Stimulated activated memory B cell treated with anti-CD40 and anti-IgM and Interleukin-4, amounts not matched to agents 10 μg/mL and 1 μg/mL and 100 μg/mL, for 72 hours (primary cell): ENCODE results near the gene IGFLR1.

ENCODE experiments used
- ATAC-seq: fragments of 150-1000 bp; cut with Tn5 transposase; 2 replicates; pipeline ENCODE4 v1.10.0; 2021
- H3K27ac Mint-ChIP-seq: one replicate; pipeline ENCODE4 v1.8.0; 2022; ENCODE audit warnings: mild to moderate bottlenecking, mixed read lengths
- H3K27me3 Mint-ChIP-seq: one replicate; pipeline ENCODE4 v1.8.0; 2022; ENCODE audit warnings: mixed read lengths
- H3K36me3 Mint-ChIP-seq: one replicate; pipeline ENCODE4 v1.8.0; 2022; ENCODE audit warnings: mixed read lengths
- H3K4me1 Mint-ChIP-seq: one replicate; pipeline ENCODE4 v1.8.0; 2022; ENCODE audit warnings: mixed read lengths
- H3K4me3 Mint-ChIP-seq: one replicate; pipeline ENCODE4 v1.8.0; 2022; ENCODE audit warnings: mild to moderate bottlenecking, moderate library complexity, mixed read lengths
- H3K9me3 Mint-ChIP-seq: one replicate; pipeline ENCODE4 v1.8.0; 2022; ENCODE audit warnings: mixed read lengths

IGFLR1 gene

DNA sequence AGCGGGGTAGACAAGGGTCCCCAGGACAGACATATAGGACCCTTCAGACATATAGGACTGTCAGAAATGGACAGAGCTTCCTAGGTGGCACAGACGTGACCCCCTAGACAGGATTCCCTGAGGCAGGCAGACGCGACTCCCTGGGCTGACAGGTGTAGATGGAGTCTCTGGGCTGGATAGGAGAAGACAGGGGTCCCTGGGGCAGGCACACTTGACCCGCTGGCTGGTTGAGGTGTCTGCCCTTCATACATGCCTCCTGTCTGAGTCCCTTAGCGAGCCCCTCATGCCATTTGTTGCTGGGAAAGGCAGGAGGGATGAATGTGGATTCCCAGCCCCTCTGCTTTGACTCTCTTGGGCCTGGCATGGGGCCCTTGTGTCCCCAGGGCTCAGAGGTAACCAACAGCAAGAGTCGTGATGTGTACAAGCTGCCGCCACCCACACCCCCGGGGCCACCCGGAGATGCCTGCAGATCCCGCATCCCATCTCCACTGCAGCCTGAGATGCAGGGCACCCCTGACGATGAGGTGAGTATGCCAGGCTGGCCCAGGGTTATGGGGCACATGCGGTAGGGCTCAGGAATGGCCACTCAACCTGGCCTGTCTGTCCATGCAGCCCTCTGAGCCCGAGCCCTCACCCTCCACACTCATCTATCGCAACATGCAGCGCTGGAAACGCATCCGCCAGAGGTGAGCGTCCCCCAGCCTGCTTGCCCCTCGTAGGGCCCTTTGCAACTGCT, 11.6 kb upstream of the IGFLR1 start:
- Mint-ChIP-seq H3K9me3 (no peaks in the 10 kb centered on the region), H3K27me3 (peaks cover 31% of the 10 kb centered on the region), H3K4me1 (peaks cover 50% of the 10 kb centered on the region), H3K36me3 (peaks cover 43% of the 10 kb centered on the region), H3K4me3 (no peak overlapping the region), H3K27ac (no peak overlapping the region)
- ATAC-seq: no peak

GRCh38 chr19:35752746-35753350, 10.6 kb upstream of the IGFLR1 start:
- Mint-ChIP-seq H3K27ac (no peak overlapping the region), H3K9me3 (no peaks in the 10 kb centered on the region), H3K4me3 (no peak overlapping the region), H3K27me3 (peaks cover 31% of the 10 kb centered on the region), H3K4me1 (peaks cover 53% of the 10 kb centered on the region), H3K36me3 (peaks cover 43% of the 10 kb centered on the region)
- ATAC-seq: no peak

- Mint-ChIP-seq H3K36me3 (peaks cover 43% of the 10 kb centered on the region), H3K27ac (no peak overlapping the region), H3K4me1 (peaks cover 51% of the 10 kb centered on the region), H3K4me3 (no peak overlapping the region), H3K27me3 (peaks cover 31% of the 10 kb centered on the region), H3K9me3 (no peaks in the 10 kb centered on the region)
- no peak for ATAC-seq
Measured at GRCh38 chr19:35751839-35752745, 9.8 kb upstream of the IGFLR1 start.

DNA sequence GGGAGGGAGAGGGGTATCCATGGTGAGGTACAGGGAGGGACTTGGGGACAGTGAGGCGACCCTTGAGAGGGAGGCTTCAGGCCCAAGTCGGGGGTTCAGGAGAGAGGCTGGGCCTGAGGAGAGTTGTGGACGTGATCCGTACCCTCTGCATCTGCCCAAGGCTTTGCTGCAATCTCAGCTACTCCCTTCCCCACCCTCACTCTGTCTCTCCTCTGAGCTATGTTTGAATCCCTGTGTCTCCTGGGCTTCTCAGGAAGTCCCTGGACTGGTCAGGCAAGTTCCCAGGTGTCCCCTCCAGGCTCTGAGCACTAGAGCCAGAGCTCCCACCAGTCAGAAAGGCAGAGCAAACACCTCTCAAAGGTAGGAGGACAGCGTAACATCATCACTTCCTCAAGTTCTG, 7.9 kb upstream of the IGFLR1 start:
- H3K27ac Mint-ChIP-seq: no peak overlapping the region
- peaks cover 13% of the 10 kb centered on the region for H3K27me3 Mint-ChIP-seq
- H3K9me3 Mint-ChIP-seq: no peaks in the 10 kb centered on the region

GRCh38 chr19:35748106-35749020, 6.1 kb upstream of the IGFLR1 start, which contains the start of gene LIN37:
LIN37 (plus strand) TSS chr19:35748576; CDS start chr19:35748725, 149 bp downstream.
- Mint-ChIP-seq H3K4me3 (peak within 1 kb of the TSS; percentile 98), H3K9me3 (no peaks in the 10 kb centered on the region), H3K27ac (peak within 1 kb of the TSS; percentile 92), H3K36me3 (peaks cover 20% of the 10 kb centered on the region), H3K4me1 (peaks cover 57% of the 10 kb centered on the region), H3K27me3 (no peaks in the 10 kb centered on the region)
- peak; percentile 87 for ATAC-seq

More for the DNA sequence above, 7.9 kb upstream of the IGFLR1 start:
- H3K4me3 Mint-ChIP-seq: peak overlapping the region; percentile 38
- peaks cover 33% of the 10 kb centered on the region for H3K36me3 Mint-ChIP-seq
- ATAC-seq: no peak
- H3K4me1 Mint-ChIP-seq: peaks cover 50% of the 10 kb centered on the region

- Mint-ChIP-seq H3K9me3 (no peaks in the 10 kb centered on the region), H3K27me3 (no peaks in the 10 kb centered on the region), H3K4me3 (peak overlapping the region; percentile 97), H3K4me1 (peaks cover 66% of the 10 kb centered on the region), H3K27ac (no peak overlapping the region), H3K36me3 (peaks cover 17% of the 10 kb centered on the region)
- ATAC-seq: no peak
Measured at GRCh38 chr19:35746531-35746930, 4.3 kb upstream of the IGFLR1 start.

DNA sequence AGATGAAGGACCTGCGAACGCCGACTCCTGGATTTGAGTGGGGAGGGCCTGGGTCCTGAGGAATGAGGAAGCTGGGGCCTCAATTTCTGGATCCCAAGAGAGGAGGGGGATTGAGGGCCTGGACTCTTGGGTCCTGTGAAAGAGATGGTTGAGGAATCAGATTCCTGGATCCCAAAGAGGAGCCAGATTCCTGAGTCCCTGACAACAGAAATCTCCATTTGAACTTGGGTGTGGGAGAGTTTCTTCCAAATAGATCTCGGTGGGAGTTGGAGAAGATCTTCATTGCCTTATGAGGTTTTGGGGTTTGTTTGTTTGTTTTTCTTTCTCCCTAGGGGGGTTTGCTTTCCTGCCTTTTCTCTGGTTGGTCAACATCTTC, 3.8 kb upstream of the IGFLR1 start:
- H3K4me1 Mint-ChIP-seq: peaks cover 67% of the 10 kb centered on the region
- H3K9me3 Mint-ChIP-seq: no peaks in the 10 kb centered on the region
- H3K36me3 Mint-ChIP-seq: peaks cover 17% of the 10 kb centered on the region
- peak overlapping the region; percentile 97 for H3K4me3 Mint-ChIP-seq
- ATAC-seq: no peak
- no peaks in the 10 kb centered on the region for H3K27me3 Mint-ChIP-seq
- H3K27ac Mint-ChIP-seq: peak overlapping the region; percentile 99

- ATAC-seq: peak; percentile 72
Measured at GRCh38 chr19:35745328-35746086, 3.3 kb upstream of the IGFLR1 start, which contains the start of the genes PSENEN and U2AF1L4. PSENEN (plus strand) TSS chr19:35745651; CDS start chr19:35745931, 280 bp downstream. U2AF1L4 (minus strand) TSS chr19:35745418; CDS start chr19:35745391, 27 bp downstream.

GRCh38 chr19:35744430-35745327, 2.4 kb upstream of the IGFLR1 start:
- H3K4me1 Mint-ChIP-seq: peaks cover 67% of the 10 kb centered on the region
- ATAC-seq: peak; percentile 76
- H3K27ac Mint-ChIP-seq: peak overlapping the region; percentile 99
- no peaks in the 10 kb centered on the region for H3K9me3 Mint-ChIP-seq
- peaks cover 17% of the 10 kb centered on the region for H3K36me3 Mint-ChIP-seq
- H3K4me3 Mint-ChIP-seq: peak overlapping the region; percentile 97
- no peaks in the 10 kb centered on the region for H3K27me3 Mint-ChIP-seq

More at GRCh38 chr19:35745328-35746086, 3.3 kb upstream of the IGFLR1 start, which contains the start of the genes PSENEN and U2AF1L4:
- Mint-ChIP-seq H3K27ac (peak within 1 kb of the TSS; percentile 99), H3K36me3 (peaks cover 17% of the 10 kb centered on the region), H3K27me3 (no peaks in the 10 kb centered on the region), H3K4me3 (peak within 1 kb of the TSS; percentile 97), H3K9me3 (no peaks in the 10 kb centered on the region), H3K4me1 (peaks cover 72% of the 10 kb centered on the region)

DNA sequence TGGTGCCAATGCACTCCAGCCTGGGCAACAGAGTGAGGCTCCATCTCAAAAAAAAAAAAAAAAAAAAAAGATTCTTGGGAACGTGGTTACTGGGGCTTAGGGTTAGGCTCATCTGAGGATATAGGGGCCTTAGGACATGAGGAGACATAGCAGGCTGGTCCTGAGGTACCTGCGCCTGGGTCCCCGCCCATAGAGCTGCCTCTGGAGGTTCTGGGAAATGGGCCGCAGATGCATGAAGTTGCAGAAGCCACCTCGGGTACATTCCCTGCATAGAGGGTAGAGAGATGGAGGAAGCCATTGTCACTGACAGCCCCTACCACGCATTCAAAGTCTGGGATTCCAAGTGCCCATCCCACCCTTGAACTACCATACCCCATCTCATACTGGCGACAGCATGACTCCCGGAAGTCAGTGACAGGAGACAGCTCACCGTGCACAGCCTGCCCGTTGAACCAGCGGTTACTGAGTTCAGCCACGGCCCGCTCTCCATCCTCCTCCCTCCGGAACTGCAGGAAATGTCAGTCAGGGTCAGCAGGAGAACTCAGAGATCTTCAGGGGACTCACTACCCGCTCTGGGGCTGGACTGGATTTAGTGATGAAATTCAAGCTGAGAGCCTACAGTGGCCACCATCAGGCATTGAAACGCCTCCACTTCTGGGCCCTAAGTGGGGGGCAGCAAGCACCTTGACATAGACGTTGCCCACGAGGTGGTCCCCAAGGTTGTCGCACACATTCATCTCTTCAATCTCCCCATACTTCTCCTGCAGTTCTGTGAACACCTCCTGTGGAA, 1.6 kb upstream of the IGFLR1 start:
- H3K27ac Mint-ChIP-seq: peak overlapping the region; percentile 99
- peaks cover 18% of the 10 kb centered on the region for H3K36me3 Mint-ChIP-seq
- peaks cover 67% of the 10 kb centered on the region for H3K4me1 Mint-ChIP-seq
- no peak for ATAC-seq
- no peaks in the 10 kb centered on the region for H3K9me3 Mint-ChIP-seq
- H3K4me3 Mint-ChIP-seq: peak overlapping the region; percentile 97
- no peaks in the 10 kb centered on the region for H3K27me3 Mint-ChIP-seq

DNA sequence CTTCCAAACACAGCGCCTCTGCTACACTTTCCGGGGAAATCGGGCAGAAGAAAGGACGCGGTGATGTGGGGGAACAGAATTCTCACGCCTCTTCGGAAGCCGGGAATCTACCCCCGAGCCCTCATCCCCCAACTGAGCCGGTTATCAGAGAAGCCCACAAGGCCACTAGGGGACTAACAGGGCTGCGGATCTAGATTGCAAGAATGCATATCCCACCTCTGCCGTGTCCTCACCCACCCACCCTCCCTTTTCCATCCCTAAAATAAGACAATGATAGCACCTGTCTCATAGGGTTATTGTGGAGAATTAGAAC, 1.1 kb downstream of the IGFLR1 start:
- peaks cover 41% of the 10 kb centered on the region for H3K36me3 Mint-ChIP-seq
- peak overlapping the region; percentile 97 for H3K4me3 Mint-ChIP-seq
- H3K27me3 Mint-ChIP-seq: no peaks in the 10 kb centered on the region
- H3K4me1 Mint-ChIP-seq: peaks cover 72% of the 10 kb centered on the region
- H3K9me3 Mint-ChIP-seq: no peaks in the 10 kb centered on the region
- ATAC-seq: no peak
- H3K27ac Mint-ChIP-seq: peak overlapping the region; percentile 99

DNA sequence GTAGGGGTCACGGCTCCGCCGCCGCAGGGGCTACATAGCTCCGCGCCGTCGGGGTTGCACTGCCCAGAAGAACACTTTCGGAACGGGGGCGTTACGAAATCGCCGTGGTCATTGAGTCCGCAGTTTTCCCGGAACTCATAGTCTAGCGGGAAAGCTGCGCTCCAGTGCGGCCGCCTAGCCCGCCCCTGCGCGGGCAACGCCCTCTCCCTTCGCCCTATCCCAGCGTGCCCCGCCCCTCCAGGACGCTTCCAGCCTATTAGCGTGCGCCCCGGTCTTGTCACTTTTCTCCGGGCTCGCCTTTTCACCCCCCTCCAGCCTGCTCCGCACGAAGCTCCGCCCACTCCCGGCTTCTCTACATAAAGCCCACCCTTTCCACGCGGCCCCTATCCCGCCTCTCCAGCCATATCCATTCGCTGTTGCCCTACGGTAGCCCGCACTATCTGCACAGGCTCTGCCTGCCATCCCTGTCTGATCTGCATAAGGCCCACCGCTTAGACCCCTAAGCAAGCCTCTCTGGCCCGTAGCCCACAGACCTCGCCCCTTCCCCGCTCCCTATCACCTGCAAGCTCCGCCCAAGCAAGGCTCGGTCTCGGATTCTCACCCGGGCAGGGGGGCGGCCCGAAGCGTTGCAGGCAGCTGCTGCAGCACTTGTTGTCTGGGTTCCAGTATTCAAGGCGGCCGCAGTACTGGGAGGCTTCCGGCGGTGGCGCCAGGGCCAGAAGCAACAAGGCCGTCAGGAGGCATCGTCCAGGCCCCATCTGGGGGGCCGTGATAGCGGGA, 1.6 kb downstream of the IGFLR1 start:
- peaks cover 67% of the 10 kb centered on the region for H3K4me1 Mint-ChIP-seq
- H3K4me3 Mint-ChIP-seq: peak overlapping the region; percentile 97
- peaks cover 46% of the 10 kb centered on the region for H3K36me3 Mint-ChIP-seq
- H3K27ac Mint-ChIP-seq: peak overlapping the region; percentile 99
- H3K27me3 Mint-ChIP-seq: no peaks in the 10 kb centered on the region
- H3K9me3 Mint-ChIP-seq: no peaks in the 10 kb centered on the region
- peak; percentile 80 for ATAC-seq
